IgD-negative memory B cell (primary cell): Measurements from ENCODE around the gene FAM78B. TPM values are rescaled to one million over a fixed set of nuclear protein-coding genes. Genes with fewer than 3 reads are reported as not detected.

ENCODE experiments used
- H3K27ac Mint-ChIP-seq, 3 donors: one replicate each; pipeline ENCODE4 v1.8.0; 2020 to 2022; ENCODE audit warnings: mild to moderate bottlenecking in 3 of 3, mixed read lengths in 3 of 3, moderate library complexity in 1 of 3
- H3K27me3 Mint-ChIP-seq: one replicate; pipeline ENCODE4 v1.8.0; 2021; ENCODE audit warnings: mixed read lengths
- H3K36me3 Mint-ChIP-seq: one replicate; pipeline ENCODE4 v1.8.0; 2020; ENCODE audit warnings: mild to moderate bottlenecking, mixed read lengths
- H3K4me1 Mint-ChIP-seq, 3 donors: one replicate each; pipeline ENCODE4 v1.8.0; 2020 to 2022; ENCODE audit warnings: mixed read lengths in 3 of 3, mild to moderate bottlenecking in 1 of 3
- H3K4me3 Mint-ChIP-seq, 4 donors: one replicate each; pipeline ENCODE4 v1.8.0; 2020 to 2022; ENCODE audit warnings: mild to moderate bottlenecking in 4 of 4, mixed read lengths in 4 of 4, moderate library complexity in 3 of 4
- H3K9me3 Mint-ChIP-seq, 3 donors: one replicate each; pipeline ENCODE4 v1.8.0; 2020 to 2021; ENCODE audit warnings: mixed read lengths in 3 of 3, mild to moderate bottlenecking in 1 of 3
- polyA plus RNA-seq: library from polyadenylated mRNA; unstranded; fragments of 300-500 nt; fragmentation: Illumina TruSeq; gene quantifications from one replicate; pipeline ENCODE4 v1.2.3, GENCODE V29; 2021

The FAM78B gene
- polyA plus RNA-seq, 1 donor from 2014 or later: 0.15 TPM

DNA sequence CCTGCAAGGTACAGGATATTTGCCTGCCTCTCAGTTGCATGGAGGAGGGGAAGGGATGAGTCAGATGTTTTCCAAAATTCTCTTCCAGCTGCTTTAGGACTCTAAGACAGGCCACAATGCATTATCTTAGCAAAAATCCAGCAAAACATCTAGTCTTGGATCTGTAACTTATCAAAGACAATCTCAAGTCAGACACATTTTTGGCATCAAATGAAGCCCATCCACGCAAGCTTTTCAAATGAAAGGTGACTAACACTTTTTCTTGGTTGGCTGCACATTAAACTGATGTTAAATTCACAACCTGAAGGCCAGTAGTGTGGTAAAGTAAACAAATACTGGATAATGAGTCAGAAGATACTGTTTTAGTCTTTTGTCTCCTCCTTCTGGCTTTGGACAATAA, 21.3 kb downstream of the FAM78B start:
- peaks cover 0 to 3% (median 2%) of the 10 kb centered on the region in 3 donors for H3K9me3 Mint-ChIP-seq
- H3K36me3 Mint-ChIP-seq: no peaks in the 10 kb centered on the region
- no peak overlapping the region for H3K27ac Mint-ChIP-seq
- no peaks in the 10 kb centered on the region for H3K27me3 Mint-ChIP-seq
- peaks cover 0 to 1% (median 0%) of the 10 kb centered on the region in 3 donors for H3K4me1 Mint-ChIP-seq
- no peak overlapping the region for H3K4me3 Mint-ChIP-seq

DNA sequence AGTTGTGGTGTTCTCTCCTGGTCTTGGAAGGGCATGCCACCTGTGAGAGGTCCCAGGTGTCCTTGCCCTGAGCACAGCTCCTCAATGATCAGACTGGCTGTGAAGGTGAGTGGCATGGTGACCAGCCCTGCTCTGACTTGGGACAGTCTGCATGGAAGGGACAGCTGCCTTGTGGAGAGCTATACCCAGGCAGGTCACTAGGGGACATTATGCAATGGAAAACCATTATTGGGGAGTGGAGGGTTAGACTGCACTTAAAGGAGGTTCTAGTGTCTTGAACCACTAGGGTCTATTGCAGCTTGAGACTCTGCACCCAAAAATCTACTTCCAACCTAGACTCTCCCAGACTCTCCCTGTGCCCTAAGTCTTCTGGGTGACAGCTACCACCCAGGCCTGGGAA, 24.8 kb downstream of the FAM78B start:
- Mint-ChIP-seq H3K4me3 (no peak overlapping the region), H3K9me3 (no peaks in the 10 kb centered on the region), H3K27ac (no peak overlapping the region), H3K4me1 (peaks cover 0 to 1% (median 0%) of the 10 kb centered on the region in 3 donors), H3K27me3 (no peaks in the 10 kb centered on the region), H3K36me3 (no peaks in the 10 kb centered on the region)

- Mint-ChIP-seq H3K9me3 (no peaks in the 10 kb centered on the region), H3K27me3 (no peaks in the 10 kb centered on the region), H3K27ac (no peak overlapping the region)
Measured at GRCh38 chr1:166140251-166140650, 26.6 kb downstream of the FAM78B start.

DNA sequence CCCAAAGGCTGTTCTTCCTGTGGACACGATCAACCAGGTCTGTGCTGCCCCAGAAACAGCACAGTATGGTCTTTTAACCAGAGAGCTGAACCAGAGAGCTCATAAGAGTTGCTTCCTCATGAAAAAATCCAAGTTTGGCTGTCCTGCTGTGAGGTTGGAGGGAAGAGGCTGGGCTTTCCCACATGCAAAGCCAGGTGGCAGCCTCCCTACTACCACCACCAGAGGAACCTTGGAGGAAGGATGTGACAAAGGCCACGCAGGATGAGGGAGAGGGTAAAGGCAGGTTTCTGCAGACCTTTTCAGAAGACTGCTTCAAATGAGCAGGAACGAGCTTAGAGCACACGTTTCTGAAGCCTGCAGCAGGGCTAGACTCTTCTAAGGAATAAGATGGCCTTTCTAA, 27.1 kb downstream of the FAM78B start:
- Mint-ChIP-seq H3K27me3 (no peaks in the 10 kb centered on the region), H3K27ac (no peak overlapping the region), H3K4me1 (peaks cover 0 to 1% (median 0%) of the 10 kb centered on the region in 3 donors), H3K4me3 (no peak overlapping the region), H3K36me3 (no peaks in the 10 kb centered on the region), H3K9me3 (no peaks in the 10 kb centered on the region)

More at GRCh38 chr1:166140251-166140650, 26.6 kb downstream of the FAM78B start:
- Mint-ChIP-seq H3K4me3 (no peak overlapping the region), H3K4me1 (peaks cover 0 to 1% (median 0%) of the 10 kb centered on the region in 3 donors), H3K36me3 (no peaks in the 10 kb centered on the region)

DNA sequence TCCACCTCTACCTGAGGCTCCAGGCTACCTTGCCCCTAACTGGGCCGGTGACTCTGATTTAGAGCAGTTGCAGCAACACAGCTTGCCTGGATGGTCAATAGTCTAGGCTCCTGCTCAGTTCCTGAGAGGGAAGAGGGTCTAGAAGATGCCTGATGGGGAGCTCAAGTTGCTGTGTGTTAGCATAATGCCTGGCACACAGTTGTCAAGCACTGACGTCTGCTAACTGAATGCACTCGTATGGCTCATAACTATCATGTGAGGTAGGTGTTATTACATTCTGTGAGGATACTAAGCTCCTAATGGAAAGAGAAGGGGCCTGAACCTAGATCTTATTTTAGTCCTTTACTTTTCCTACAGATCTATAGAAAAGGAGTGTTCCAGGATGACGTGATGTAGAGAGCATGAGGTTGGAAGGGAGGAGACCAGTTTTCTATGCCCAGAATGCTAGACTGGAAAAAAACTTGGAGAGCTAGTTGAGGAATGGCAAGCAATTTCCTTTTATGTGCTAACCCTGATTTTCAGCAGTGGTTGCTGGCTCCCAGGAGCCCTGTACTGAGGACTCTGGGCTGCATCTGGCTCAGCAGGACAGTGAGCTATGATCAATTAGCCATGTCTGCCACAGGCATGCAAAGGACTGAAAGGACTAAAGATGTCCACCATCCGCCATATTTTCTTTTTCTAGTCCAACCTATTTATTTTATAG, 30.0 kb downstream of the FAM78B start:
- H3K9me3 Mint-ChIP-seq: no peaks in the 10 kb centered on the region
- no peak overlapping the region for H3K4me3 Mint-ChIP-seq
- H3K27ac Mint-ChIP-seq: no peak overlapping the region
- no peaks in the 10 kb centered on the region for H3K4me1 Mint-ChIP-seq
- H3K36me3 Mint-ChIP-seq: peaks cover 1% of the 10 kb centered on the region
- no peaks in the 10 kb centered on the region for H3K27me3 Mint-ChIP-seq

DNA sequence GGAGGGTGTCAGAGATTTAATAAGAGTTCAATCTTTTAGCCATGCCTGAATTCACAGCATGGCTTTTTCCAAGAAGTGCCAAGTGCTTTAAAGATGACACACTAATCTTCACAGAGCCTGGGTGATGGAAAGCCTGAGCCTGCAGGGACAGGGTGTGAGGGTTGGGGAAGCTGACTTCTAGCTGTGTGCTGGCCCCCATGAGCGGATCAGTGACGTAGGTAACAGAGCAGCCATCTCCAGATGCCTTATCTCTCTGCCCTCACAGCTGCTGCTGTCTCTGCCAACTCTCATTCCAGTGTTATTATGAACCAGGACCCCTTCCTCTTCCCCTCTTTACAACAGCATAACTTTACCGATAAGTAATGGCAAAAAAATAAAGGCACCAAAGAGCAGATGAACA, 30.6 kb downstream of the FAM78B start:
- Mint-ChIP-seq H3K27ac (no peak overlapping the region), H3K9me3 (no peaks in the 10 kb centered on the region), H3K4me3 (no peak overlapping the region), H3K36me3 (peaks cover 1% of the 10 kb centered on the region), H3K27me3 (no peaks in the 10 kb centered on the region), H3K4me1 (no peaks in the 10 kb centered on the region)

DNA sequence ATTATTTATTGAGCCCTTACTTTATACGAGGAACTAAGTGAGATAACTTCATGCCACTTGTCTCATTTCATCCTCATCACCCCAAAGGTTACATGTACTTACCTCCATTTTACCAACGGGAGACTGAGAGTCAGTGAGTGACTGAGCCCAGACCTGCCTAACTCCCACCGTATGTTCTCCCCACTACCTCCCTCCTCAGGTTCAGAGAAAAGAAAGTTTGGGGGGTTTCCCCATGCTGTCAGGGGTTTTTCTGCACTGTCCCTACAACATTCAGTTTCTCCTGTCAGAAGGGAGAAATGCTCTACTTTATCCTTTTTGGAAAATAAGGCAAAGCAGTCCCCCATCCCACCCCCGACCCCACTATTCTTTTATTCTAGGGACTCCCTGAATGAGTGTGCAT, 32.9 kb downstream of the FAM78B start:
- no peaks in the 10 kb centered on the region for H3K9me3 Mint-ChIP-seq
- H3K27me3 Mint-ChIP-seq: no peaks in the 10 kb centered on the region
- H3K4me3 Mint-ChIP-seq: no peak overlapping the region
- H3K4me1 Mint-ChIP-seq: no peaks in the 10 kb centered on the region
- no peak overlapping the region for H3K27ac Mint-ChIP-seq
- peaks cover 1% of the 10 kb centered on the region for H3K36me3 Mint-ChIP-seq

DNA sequence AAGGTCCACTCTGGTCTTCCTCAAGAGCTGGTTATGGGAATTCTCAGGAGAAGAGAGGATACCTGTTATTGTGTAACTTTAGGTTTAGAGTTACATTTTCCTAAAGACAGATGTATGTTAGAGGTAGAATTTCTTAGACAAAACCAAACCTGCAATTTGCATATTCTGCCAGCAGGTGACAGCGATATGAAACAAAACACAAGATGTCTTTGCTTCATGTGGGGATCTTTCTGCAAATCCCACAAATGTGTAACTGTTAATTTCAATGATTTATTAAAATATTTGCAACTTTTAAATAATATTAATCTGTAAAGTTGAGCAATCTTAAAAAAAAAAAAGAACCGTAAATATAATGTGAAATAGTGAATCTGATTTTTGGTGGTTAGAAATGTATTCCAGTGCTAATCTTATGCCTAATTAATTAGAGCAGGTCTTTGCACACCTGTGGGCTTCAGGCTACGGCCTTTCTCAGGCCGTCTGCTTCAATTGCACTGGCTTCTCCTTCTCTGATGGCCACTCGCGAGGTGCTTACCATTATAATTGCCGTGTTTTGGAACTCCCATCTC, 33.4 kb downstream of the FAM78B start:
- Mint-ChIP-seq H3K4me3 (no peak overlapping the region), H3K27ac (no peak overlapping the region), H3K9me3 (no peaks in the 10 kb centered on the region), H3K36me3 (peaks cover 1% of the 10 kb centered on the region), H3K4me1 (no peaks in the 10 kb centered on the region), H3K27me3 (no peaks in the 10 kb centered on the region)

- Mint-ChIP-seq H3K9me3 (no peaks in the 10 kb centered on the region), H3K4me1 (no peaks in the 10 kb centered on the region), H3K27me3 (no peaks in the 10 kb centered on the region), H3K27ac (no peak overlapping the region), H3K36me3 (peaks cover 1% of the 10 kb centered on the region), H3K4me3 (no peak overlapping the region)
Measured at GRCh38 chr1:166132496-166132895, 34.3 kb downstream of the FAM78B start.

GRCh38 chr1:166129006-166129405, 37.8 kb downstream of the FAM78B start:
- peaks cover 5% of the 10 kb centered on the region for H3K36me3 Mint-ChIP-seq
- no peaks in the 10 kb centered on the region for H3K9me3 Mint-ChIP-seq
- H3K27me3 Mint-ChIP-seq: no peaks in the 10 kb centered on the region
- peaks cover 0 to 8% (median 2%) of the 10 kb centered on the region in 3 donors for H3K4me1 Mint-ChIP-seq
- no peak overlapping the region for H3K27ac Mint-ChIP-seq
- H3K4me3 Mint-ChIP-seq: no peak overlapping the region

- H3K36me3 Mint-ChIP-seq: peaks cover 6% of the 10 kb centered on the region
- H3K4me1 Mint-ChIP-seq: peaks cover 0 to 8% (median 2%) of the 10 kb centered on the region in 3 donors
- peaks cover 1% of the 10 kb centered on the region for H3K27me3 Mint-ChIP-seq
- no peak overlapping the region for H3K4me3 Mint-ChIP-seq
- H3K27ac Mint-ChIP-seq: no peak overlapping the region
- H3K9me3 Mint-ChIP-seq: no peaks in the 10 kb centered on the region
Measured at GRCh38 chr1:166128195-166128594, 38.6 kb downstream of the FAM78B start.

DNA sequence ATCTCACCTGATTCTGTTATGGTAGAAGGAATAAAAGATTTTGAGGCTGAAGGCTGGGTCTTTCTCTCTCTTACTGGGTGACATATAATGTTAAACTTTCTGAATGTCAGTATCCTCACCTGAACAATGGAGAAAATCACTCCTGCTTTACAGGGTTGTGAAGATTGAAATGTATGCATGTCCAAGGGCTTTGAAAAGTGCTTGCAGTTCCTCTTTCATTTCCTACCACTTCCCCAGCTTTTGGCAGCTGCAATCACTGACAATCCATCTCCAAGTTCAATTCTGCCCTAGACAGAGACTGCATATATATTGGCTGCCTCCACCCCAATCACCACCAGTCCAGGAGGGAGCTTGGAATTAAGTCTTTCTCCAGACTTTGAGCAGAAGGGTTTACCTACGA, 39.8 kb downstream of the FAM78B start:
- H3K27me3 Mint-ChIP-seq: peaks cover 1% of the 10 kb centered on the region
- no peaks in the 10 kb centered on the region for H3K9me3 Mint-ChIP-seq
- no peak overlapping the region for H3K27ac Mint-ChIP-seq
- H3K36me3 Mint-ChIP-seq: peaks cover 6% of the 10 kb centered on the region
- peaks cover 0 to 8% (median 2%) of the 10 kb centered on the region in 3 donors for H3K4me1 Mint-ChIP-seq
- no peak overlapping the region for H3K4me3 Mint-ChIP-seq

DNA sequence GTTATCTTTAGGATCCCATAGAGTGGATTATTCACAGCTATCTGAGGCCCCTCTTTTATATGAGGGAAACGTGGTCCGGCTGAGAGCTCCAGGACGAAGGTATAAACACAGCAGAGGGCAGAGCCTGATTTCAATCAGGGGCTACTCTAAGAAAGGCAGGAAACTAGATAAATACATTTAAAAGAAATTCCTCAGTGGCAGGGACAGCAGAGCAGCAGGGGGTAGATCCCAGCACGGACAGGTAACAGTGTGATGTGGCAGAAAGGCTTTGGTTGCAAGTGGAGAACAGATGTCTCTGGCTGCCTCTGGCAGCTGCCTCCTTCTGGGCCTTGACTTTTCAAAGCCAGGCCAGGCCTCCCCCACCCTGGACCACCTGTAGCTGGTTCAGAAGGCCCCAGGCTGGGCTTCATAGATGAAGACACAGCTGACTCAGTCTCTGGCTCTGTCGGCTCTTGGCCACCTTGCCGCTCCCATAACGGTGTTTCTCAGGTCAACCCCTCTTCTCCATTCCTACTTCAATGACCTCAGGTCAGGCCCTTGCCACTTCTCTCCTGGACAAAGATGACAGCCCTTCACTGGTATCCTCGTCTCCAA, 43.8 kb downstream of the FAM78B start:
- Mint-ChIP-seq H3K36me3 (peaks cover 6% of the 10 kb centered on the region), H3K27ac (no peak overlapping the region), H3K27me3 (peaks cover 3% of the 10 kb centered on the region), H3K9me3 (no peaks in the 10 kb centered on the region), H3K4me3 (no peak overlapping the region), H3K4me1 (peaks cover 0 to 8% (median 6%) of the 10 kb centered on the region in 3 donors)

- peaks cover 0 to 2% (median 0%) of the 10 kb centered on the region in 3 donors for H3K9me3 Mint-ChIP-seq
- H3K27ac Mint-ChIP-seq: no peak overlapping the region
- peaks cover 3% of the 10 kb centered on the region for H3K27me3 Mint-ChIP-seq
- peaks cover 0 to 4% (median 0%) of the 10 kb centered on the region in 3 donors for H3K4me1 Mint-ChIP-seq
- H3K36me3 Mint-ChIP-seq: peaks cover 6% of the 10 kb centered on the region
- no peak overlapping the region for H3K4me3 Mint-ChIP-seq
Measured at GRCh38 chr1:166121010-166121409, 45.8 kb downstream of the FAM78B start.

- Mint-ChIP-seq H3K27me3 (peaks cover 3% of the 10 kb centered on the region), H3K4me1 (peaks cover 0 to 4% (median 0%) of the 10 kb centered on the region in 3 donors)
Measured at GRCh38 chr1:166120281-166120680, 46.5 kb downstream of the FAM78B start.

More at GRCh38 chr1:166120281-166120680, 46.5 kb downstream of the FAM78B start:
- Mint-ChIP-seq H3K4me3 (no peak overlapping the region), H3K9me3 (peaks cover 0 to 2% (median 0%) of the 10 kb centered on the region in 3 donors), H3K36me3 (peaks cover 6% of the 10 kb centered on the region), H3K27ac (no peak overlapping the region)
